HEK293T (cell line): Measurements from ENCODE around the gene OXCT1.
A peak's percentile ranks its signal among the peaks of the same experiment; 100 is the strongest.

ENCODE experiments used
- CTCF ChIA-PET: fragments of 350-600 bp; formaldehyde crosslinking; extraction: SDS; loops from one replicate; lab custom pipeline; 2021; ENCODE audit warnings: antibody characterized with exemption, inconsistent platforms; lab: Yijun Ruan, JAX
- POLR2A ChIA-PET: fragments of 350-600 bp; formaldehyde crosslinking; extraction: SDS; loops from one replicate; lab custom pipeline; 2020; ENCODE audit warnings: antibody characterized with exemption, inconsistent platforms; lab: Yijun Ruan, JAX
- DNase-seq: peaks from one replicate; pipeline ENCODE4 v3.0.0; 2012; ENCODE audit warnings: mixed read lengths; ENCODE audit errors: extremely low spot score
- ARNT ChIP-seq: fragments of 450-650 bp; IDR thresholded peaks from 2 replicates; pipeline ENCODE4 v1.6.1; 2017; ENCODE audit warnings: mild to moderate bottlenecking
- BHLHE40 ChIP-seq: fragments of 450-650 bp; IDR thresholded peaks from 2 replicates; pipeline ENCODE4 v1.6.1; 2016; ENCODE audit warnings: mild to moderate bottlenecking, moderate library complexity, borderline replicate concordance
- CTBP1 ChIP-seq: fragments of 450-650 bp; IDR thresholded peaks from 2 replicates; pipeline ENCODE4 v1.6.1; 2016; ENCODE audit warnings: borderline replicate concordance
- ELF4 ChIP-seq: fragments of 450-650 bp; IDR thresholded peaks from 2 replicates; pipeline ENCODE4 v1.6.1; 2017; ENCODE audit warnings: antibody characterized with exemption
- FOXA1 ChIP-seq: fragments of 450-650 bp; IDR thresholded peaks from 2 replicates; pipeline ENCODE4 v1.6.1; 2016; ENCODE audit warnings: mild to moderate bottlenecking
- FOXK2 ChIP-seq: fragments of 450-650 bp; IDR thresholded peaks from 2 replicates; pipeline ENCODE4 v1.6.1; 2016; ENCODE audit warnings: mild to moderate bottlenecking
- FOXM1 ChIP-seq: fragments of 450-650 bp; IDR thresholded peaks from 2 replicates; pipeline ENCODE4 v1.6.1; 2017; ENCODE audit warnings: mild to moderate bottlenecking, borderline replicate concordance
- HDGF ChIP-seq: fragments of 450-650 bp; IDR thresholded peaks from 2 replicates; pipeline ENCODE4 v1.6.1; 2017; ENCODE audit warnings: antibody characterized with exemption, borderline replicate concordance
- L3MBTL2 ChIP-seq: fragments of 450-650 bp; conservative IDR thresholded peaks from 2 replicates; pipeline ENCODE4 v1.6.1; 2016; ENCODE audit warnings: mild to moderate bottlenecking
- LEF1 ChIP-seq: fragments of 450-650 bp; IDR thresholded peaks from 2 replicates; pipeline ENCODE4 v1.6.1; 2017; ENCODE audit warnings: mild to moderate bottlenecking, borderline replicate concordance
- NFRKB ChIP-seq: fragments of 450-650 bp; IDR thresholded peaks from 2 replicates; pipeline ENCODE4 v1.6.1; 2016; ENCODE audit warnings: mild to moderate bottlenecking, moderate library complexity
- PKNOX1 ChIP-seq: fragments of 450-650 bp; IDR thresholded peaks from 2 replicates; pipeline ENCODE4 v1.6.1; 2016
- SP1 ChIP-seq: fragments of 450-650 bp; IDR thresholded peaks from 2 replicates; pipeline ENCODE4 v1.6.1; 2017
- SUZ12 ChIP-seq: fragments of 450-650 bp; IDR thresholded peaks from 2 replicates; pipeline ENCODE4 v1.6.1; 2016; ENCODE audit warnings: mild to moderate bottlenecking
- TARDBP ChIP-seq: fragments of 450-650 bp; IDR thresholded peaks from 2 replicates; pipeline ENCODE4 v1.6.1; 2016
- ZNF384 ChIP-seq: fragments of 450-650 bp; IDR thresholded peaks from 2 replicates; pipeline ENCODE4 v1.6.1; 2016

OXCT1 gene

GRCh38 chr5:41877408-41877807, 7.2 kb upstream of the OXCT1 start:
- POLR2A ChIA-PET: no interaction called here
- no peak for DNase-seq
- CTCF ChIA-PET: no interaction called here
- TF ChIP-seq SUZ12 (no peak), FOXM1 (no peak), L3MBTL2 (no peak), LEF1 (no peak), BHLHE40 (no peak), FOXK2 (no peak), HDGF (no peak), CTBP1 (no peak), TARDBP (no peak)

- ChIA-PET CTCF (no interaction called here), POLR2A (interaction anchor here (0.9 kb wide), 1 partner anchor 49 kb away, joined by 5 read pairs; the partner anchor contains the start of gene FBXO4)
- TF ChIP-seq ARNT (no peak), SP1 (no peak), L3MBTL2 (no peak), FOXK2 (no peak), LEF1 (no peak), CTBP1 (no peak), SUZ12 (no peak), ZNF384 (no peak), NFRKB (no peak), FOXA1 (no peak), ELF4 (no peak)
- DNase-seq: no peak
Observed at GRCh38 chr5:41876678-41877077, 6.5 kb upstream of the OXCT1 start.

- POLR2A ChIA-PET: interaction anchor here (2.5 kb wide), 1 partner anchor 29 kb away, joined by 6 read pairs; the partner anchor contains the start of gene RIMOC1
- DNase-seq: no peak
- no peak for TF ChIP-seq LEF1
- no peak for TF ChIP-seq HDGF
- no peak for TF ChIP-seq SUZ12
- no peak for TF ChIP-seq L3MBTL2
- no peak for TF ChIP-seq FOXK2
- TF ChIP-seq PKNOX1: no peak
- no peak for TF ChIP-seq FOXM1
- no peak for TF ChIP-seq ELF4
- TF ChIP-seq SP1: no peak
- no peak for TF ChIP-seq TARDBP
- TF ChIP-seq BHLHE40: no peak
- TF ChIP-seq CTBP1: no peak
- no peak for TF ChIP-seq FOXA1
- TF ChIP-seq ARNT: no peak
- CTCF ChIA-PET: no interaction called here
Observed at GRCh38 chr5:41875121-41875520, 4.9 kb upstream of the OXCT1 start.

- CTCF ChIA-PET: no interaction called here
- DNase-seq: no peak
- POLR2A ChIA-PET: interaction anchor here (2.5 kb wide), 1 partner anchor 29 kb away, joined by 6 read pairs; the partner anchor contains the start of gene RIMOC1
- TF ChIP-seq LEF1: no peak
- no peak for TF ChIP-seq FOXM1
- TF ChIP-seq PKNOX1: no peak
- TF ChIP-seq CTBP1: no peak
- TF ChIP-seq SP1: no peak
- TF ChIP-seq FOXK2: no peak
Observed at GRCh38 chr5:41874512-41875060, 4.4 kb upstream of the OXCT1 start.

GRCh38 chr5:41871852-41872251, 1.6 kb upstream of the OXCT1 start:
- DNase-seq: no peak
- TF ChIP-seq FOXM1 (no peak), L3MBTL2 (no peak), FOXA1 (no peak), ARNT (no peak), TARDBP (no peak), FOXK2 (no peak), ZNF384 (no peak), HDGF (no peak), CTBP1 (no peak), NFRKB (no peak), ELF4 (no peak), PKNOX1 (no peak), LEF1 (no peak), BHLHE40 (no peak), SUZ12 (no peak), SP1 (no peak)
- CTCF ChIA-PET: no interaction called here
- POLR2A ChIA-PET: no interaction called here

- peak; percentile 54; the same call in 1 of the 2 replicates for TF ChIP-seq L3MBTL2
- TF ChIP-seq BHLHE40: no peak
- no peak for TF ChIP-seq FOXM1
Observed at GRCh38 chr5:41870627-41871048, 413 bp upstream of the OXCT1 start.

More at GRCh38 chr5:41870627-41871048, 413 bp upstream of the OXCT1 start:
- DNase-seq: no peak
- CTCF ChIA-PET: no interaction called here
- POLR2A ChIA-PET: interaction anchor here (1.1 kb wide), 1 partner anchor 33 kb away, joined by 5 read pairs; the partner anchor contains the start of gene RIMOC1
